Adrenal gland (tissue), 12 donors: ENCODE results near the gene KLHL29. TPM values are rescaled to one million over a fixed set of nuclear protein-coding genes. Genes with fewer than 3 reads are reported as not detected.

Experiments
- DNase-seq, 7 donors: peaks; one replicate each; pipeline ENCODE4 v3.0.0-alpha.2; 2019 to 2020
- H3K27ac ChIP-seq, 5 donors: fragments of 200-600 bp; sonication (generic) in 4 of 5; 1 replicate in 3 of 5; 2 replicates in 2 of 5; pipeline versions ENCODE4 v1.5.1 to v1.8.0; 2016 to 2020; ENCODE audit warnings: mild to moderate bottlenecking in 1 of 5
- H3K27me3 ChIP-seq: fragments of 200-600 bp; 2 replicates; pipeline ENCODE4 v1.8.0; 2021
- H3K36me3 ChIP-seq, 2 donors: fragments of 200-600 bp; replicated peaks in 1 of 2; 1 replicate in 1 of 2; 2 replicates in 1 of 2; pipeline versions ENCODE4 v1.5.1 to v1.8.0; 2018 to 2022
- H3K4me1 ChIP-seq, 2 donors: fragments of 200-600 bp; replicated peaks in 1 of 2; 1 replicate in 1 of 2; 2 replicates in 1 of 2; pipeline versions ENCODE4 v1.5.1 to v1.8.0; 2018 to 2021
- H3K4me3 ChIP-seq, 4 donors: fragments of 200-600 bp; sonication (generic) in 3 of 4; one replicate each; pipeline ENCODE4 v1.5.1; 2016 to 2018
- H3K9me3 ChIP-seq, 3 donors: fragments of 200-600 bp; sonication (generic) in 1 of 3; replicated peaks in 1 of 3; 1 replicate in 2 of 3; 2 replicates in 1 of 3; pipeline versions ENCODE4 v1.5.1 to v1.8.0; 2016 to 2021
- POLR2A ChIP-seq, 2 donors: fragments of 450-650 bp; IDR thresholded peaks; one replicate each; pipeline ENCODE4 v1.6.1; 2017; ENCODE audit warnings: antibody characterized with exemption in 2 of 2, mild to moderate bottlenecking in 2 of 2, moderate library complexity in 1 of 2
- WGBS, 4 donors: extraction: QIAGEN DNeasy Blood & Tissue Kit in 2 of 4; methylation state at CpG; one replicate each; pipeline versions ENCODE4 v1.1.5 to v1.1.7; 2013 to 2017; 5-methylcytosine and 5-hydroxymethylcytosine counted together
- intact Hi-C, 2 donors: fragments of 100-400 bp; cut with DNase I; formaldehyde crosslinking; loops; one replicate each; pipeline versions ENCODE4 v1.14.1 to v1.15.0; 2022 to 2023
- polyA plus RNA-seq, 3 donors: library from polyadenylated mRNA; stranded (reverse); fragments of 200-250 nt in 2 of 3; fragments of 350-450 nt in 1 of 3; fragmentation: Illumina TruSeq in 1 of 3; extraction: RNeasy Lipid Tissue Mini Kit (QIAGEN cat#74804) in 1 of 3; gene quantifications; one replicate each; pipeline ENCODE4 v1.2.3, GENCODE V29; 2013 to 2014
- total RNA-seq, 9 donors: library from RNA; depleted of rRNA in 4 of 9; stranded (reverse); fragments of >200 nt in 4 of 9; fragments of 120-200 nt in 1 of 9; fragmentation: NEBNext Ultra II Directional in 1 of 9; extraction: Animal tissue kit (Norgen Biotek cat#: 25700) in 1 of 9; gene quantifications; one replicate each; pipeline versions ENCODE4 v1.1.0 to v1.2.4, GENCODE V29; 2013 to 2023
- TF ChIP-seq, protein P1 (sequence below), 6 experiments: fragments of 450-650 bp in 4 of 6; fragments of 200-600 bp in 2 of 6; sonication (generic) in 1 of 6; IDR thresholded peaks; 1 replicate in 5 of 6; 2 replicates in 1 of 6; pipeline versions ENCODE4 v1.5.1 to v1.8.0; 2016 to 2021; ENCODE audit warnings: antibody characterized with exemption in 6 of 6, mild to moderate bottlenecking in 2 of 6, moderate library complexity in 1 of 6
- donor health status: healthy with polysubstance abuse.
- donor health status: Bipolar disorder and iron deficiency.
- donor health status: DM: yes; HTN: yes; CAD: no.
- donor health status: DM: no; HTN: no; CAD: no.
- donor health status: DM: no; HTN: no; CAD: no.
- donor health status: DM: yes; HTN: yes; CAD: no.

Gene KLHL29
- total and polyA plus RNA-seq, 12 donors, result 1.9 to 24.5 (median 15.7) TPM

DNA sequence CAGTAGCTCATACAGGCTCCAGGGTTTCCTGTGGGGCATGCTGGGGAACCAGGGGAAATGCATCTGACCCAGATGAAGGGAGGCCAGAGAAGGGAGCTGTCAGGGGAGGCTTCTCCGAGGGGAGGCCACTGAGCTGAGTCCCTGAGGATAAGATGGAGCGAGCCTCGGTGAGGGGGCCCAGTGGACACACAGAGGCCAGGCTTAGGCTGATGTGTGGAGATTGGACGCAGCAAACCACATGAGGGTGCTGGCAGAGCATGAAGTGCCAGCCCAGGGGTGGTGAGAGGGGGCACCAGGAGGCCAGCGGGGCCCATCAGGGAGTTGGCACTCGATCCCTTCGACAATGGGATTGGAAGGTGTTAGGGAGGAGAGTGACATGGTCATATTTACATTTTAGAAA is 235.0 kb downstream of the KLHL29 start:
- 92 to 97% (median 96%) methylated on average over 7 of the region's 7 CpGs for WGBS, 4 donors
- Histone ChIP-seq H3K36me3 (no peaks in the 10 kb centered on the region), H3K27ac (peak overlapping the region in 2 of 5 donors; percentile 34 to 53), H3K4me3 (no peak overlapping the region), H3K9me3 (no peaks in the 10 kb centered on the region), H3K27me3 (no peaks in the 10 kb centered on the region), H3K4me1 (peaks cover 0 to 32% of the 10 kb centered on the region in 2 donors)
- intact Hi-C loops, result no loop called here
- no peak for DNase-seq
- no peak for TF ChIP-seq POLR2A (IDR thresholded peaks at IDR 0.05)
- TF ChIP-seq, protein P1, sequence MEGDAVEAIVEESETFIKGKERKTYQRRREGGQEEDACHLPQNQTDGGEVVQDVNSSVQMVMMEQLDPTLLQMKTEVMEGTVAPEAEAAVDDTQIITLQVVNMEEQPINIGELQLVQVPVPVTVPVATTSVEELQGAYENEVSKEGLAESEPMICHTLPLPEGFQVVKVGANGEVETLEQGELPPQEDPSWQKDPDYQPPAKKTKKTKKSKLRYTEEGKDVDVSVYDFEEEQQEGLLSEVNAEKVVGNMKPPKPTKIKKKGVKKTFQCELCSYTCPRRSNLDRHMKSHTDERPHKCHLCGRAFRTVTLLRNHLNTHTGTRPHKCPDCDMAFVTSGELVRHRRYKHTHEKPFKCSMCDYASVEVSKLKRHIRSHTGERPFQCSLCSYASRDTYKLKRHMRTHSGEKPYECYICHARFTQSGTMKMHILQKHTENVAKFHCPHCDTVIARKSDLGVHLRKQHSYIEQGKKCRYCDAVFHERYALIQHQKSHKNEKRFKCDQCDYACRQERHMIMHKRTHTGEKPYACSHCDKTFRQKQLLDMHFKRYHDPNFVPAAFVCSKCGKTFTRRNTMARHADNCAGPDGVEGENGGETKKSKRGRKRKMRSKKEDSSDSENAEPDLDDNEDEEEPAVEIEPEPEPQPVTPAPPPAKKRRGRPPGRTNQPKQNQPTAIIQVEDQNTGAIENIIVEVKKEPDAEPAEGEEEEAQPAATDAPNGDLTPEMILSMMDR (IDR thresholded peaks at IDR 0.05), result no peak

- no peaks in the 10 kb centered on the region for H3K27me3 ChIP-seq
- H3K4me1 ChIP-seq, result peaks cover 0 to 23% of the 10 kb centered on the region in 2 donors
- H3K27ac ChIP-seq, result peak overlapping the region in 2 of 5 donors; percentile 34 to 53
- no peaks in the 10 kb centered on the region for H3K9me3 ChIP-seq
- no peak overlapping the region for H3K4me3 ChIP-seq
- 62 to 81% (median 78%) methylated on average over 9 to 14 of the region's 14 CpGs for WGBS, 4 donors
- intact Hi-C loops, result no loop called here
- peak in 5 of 7 donors; percentile 25 to 65 (median 32) for DNase-seq
- no peaks in the 10 kb centered on the region for H3K36me3 ChIP-seq
- TF ChIP-seq POLR2A (IDR thresholded peaks at IDR 0.05), result no peak
- TF ChIP-seq, protein P1 (IDR thresholded peaks at IDR 0.05), result no peak
These were observed 235.9 kb downstream of the KLHL29 start for GRCh38 chr2:23620841-23621341.

DNA sequence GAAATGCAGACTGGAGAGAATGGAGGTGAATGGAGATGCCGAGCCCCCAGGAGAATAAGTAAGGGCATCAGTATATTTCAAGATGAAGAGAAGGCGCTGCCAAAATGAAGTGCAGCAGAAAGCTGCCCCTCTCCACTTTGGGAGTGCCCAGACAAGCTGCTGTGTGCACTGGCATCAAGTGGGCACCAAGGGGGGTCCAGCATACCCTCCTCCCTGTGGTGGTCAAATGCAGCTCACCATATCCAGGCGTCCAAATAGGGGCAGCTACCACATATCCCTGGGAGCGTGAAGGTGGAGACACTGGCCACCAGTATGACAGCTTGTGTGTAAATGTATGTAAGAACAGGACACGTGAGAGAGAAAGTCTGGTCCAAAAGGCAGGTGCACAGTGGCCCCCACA is 236.6 kb downstream of the KLHL29 start:
- no peaks in the 10 kb centered on the region for H3K36me3 ChIP-seq
- intact Hi-C loops, result no loop called here
- no peak for TF ChIP-seq POLR2A (IDR thresholded peaks at IDR 0.05)
- TF ChIP-seq, protein P1 (IDR thresholded peaks at IDR 0.05), result no peak
- H3K9me3 ChIP-seq, result no peaks in the 10 kb centered on the region
- no peak overlapping the region for H3K4me3 ChIP-seq
- H3K27me3 ChIP-seq, result no peaks in the 10 kb centered on the region
- peaks cover 0 to 16% of the 10 kb centered on the region in 2 donors for H3K4me1 ChIP-seq
- WGBS, 4 donors, result 89 to 99% (median 92%) methylated on average over 2 to 5 of the region's 5 CpGs
- no peak overlapping the region for H3K27ac ChIP-seq
- no peak for DNase-seq

- no peaks in the 10 kb centered on the region for H3K27me3 ChIP-seq
- no peaks in the 10 kb centered on the region for H3K36me3 ChIP-seq
- no peaks in the 10 kb centered on the region for H3K9me3 ChIP-seq
- H3K4me1 ChIP-seq, result peaks cover 0 to 15% of the 10 kb centered on the region in 2 donors
- H3K27ac ChIP-seq, result no peak overlapping the region
- H3K4me3 ChIP-seq, result no peak overlapping the region
- intact Hi-C loops, result no loop called here
- TF ChIP-seq, protein P1 (IDR thresholded peaks at IDR 0.05), result no peak
- no peak for TF ChIP-seq POLR2A (IDR thresholded peaks at IDR 0.05)
- no peak for DNase-seq
- WGBS, 4 donors, result 90 to 97% (median 95%) methylated on average over 7 to 8 of the region's 8 CpGs
These were observed 237.5 kb downstream of the KLHL29 start for GRCh38 chr2:23622466-23622865.
